ENCODE measurements around the gene DMBX1. TPM values are rescaled to one million over a fixed set of nuclear protein-coding genes. Genes with fewer than 3 reads are reported as not detected.

Gene DMBX1
- not detected for total RNA-seq
- long read RNA-seq = 0 reads

DNA sequence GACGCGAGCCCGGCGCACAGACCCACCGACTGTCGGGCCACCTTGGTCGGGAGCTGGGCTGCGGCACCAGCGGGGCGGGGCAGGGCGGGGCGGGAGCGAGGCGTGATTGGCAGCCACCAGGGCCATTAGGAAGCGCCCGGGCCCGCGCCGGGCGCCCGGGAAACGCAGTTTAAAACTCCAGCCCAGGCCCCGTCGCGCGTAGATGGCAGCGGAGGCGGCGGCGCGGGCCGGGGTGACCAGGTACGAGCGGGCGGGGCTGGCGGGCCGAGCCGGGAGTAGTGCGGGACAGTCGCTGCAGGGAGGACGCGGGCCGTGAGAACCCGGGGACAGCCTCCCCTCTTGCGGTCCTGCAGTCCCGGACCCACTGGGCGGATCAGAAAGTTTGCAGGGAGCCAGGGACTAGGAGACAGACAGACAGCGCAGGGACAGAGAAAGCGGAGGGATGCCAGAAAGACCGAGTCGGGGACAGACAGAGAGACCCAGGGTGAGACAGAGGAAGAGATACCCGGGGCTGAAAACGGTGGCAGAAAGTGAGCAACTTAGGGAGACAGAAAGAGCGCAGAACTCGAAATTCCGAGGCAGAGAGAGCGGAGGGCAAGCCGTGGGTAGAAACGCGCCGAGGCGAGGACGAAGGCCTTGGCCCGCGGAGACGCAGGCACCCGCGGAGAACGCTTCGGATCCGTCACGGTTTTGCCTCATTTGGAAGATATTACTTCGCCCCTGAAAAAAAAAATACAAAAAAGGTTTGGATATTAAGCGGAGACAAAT, at the start of gene DMBX1:
Gene DMBX1 (plus strand): TSS at position 199 of the 768 bp plus-strand sequence. CDS start 17,175 bp downstream, outside the sequence.
- ATAC-seq (ENCODE audit: poor library complexity) (peak; percentile 52), DNase-seq (no peak)
- intact Hi-C loops (cut with DNase I) = no loop called here

DNA sequence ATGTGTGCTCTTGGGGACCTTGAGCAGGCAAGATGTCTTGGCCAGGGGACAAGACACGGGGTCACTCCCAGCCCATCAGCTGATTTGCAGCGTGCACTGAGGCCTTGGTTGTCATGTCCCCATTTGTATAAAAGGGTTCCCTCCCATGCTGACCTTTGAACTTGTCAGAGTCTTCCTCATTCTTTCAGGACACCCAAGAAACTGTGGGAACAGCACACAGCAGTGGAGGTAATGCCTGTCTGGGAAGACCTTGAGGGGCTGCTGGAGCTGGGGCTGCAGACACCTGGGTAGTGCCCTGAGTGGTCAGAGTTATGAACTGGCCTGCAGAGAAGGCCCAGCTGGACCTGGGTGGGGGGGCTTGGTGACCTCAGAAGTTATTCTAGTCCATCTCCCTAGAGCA, 49.2 kb upstream of the DMBX1 start:
- intact Hi-C loops (cut with DNase I) = no loop called here
- DNase-seq (no peak), ATAC-seq (ENCODE audit: poor library complexity) (no peak)

DNA sequence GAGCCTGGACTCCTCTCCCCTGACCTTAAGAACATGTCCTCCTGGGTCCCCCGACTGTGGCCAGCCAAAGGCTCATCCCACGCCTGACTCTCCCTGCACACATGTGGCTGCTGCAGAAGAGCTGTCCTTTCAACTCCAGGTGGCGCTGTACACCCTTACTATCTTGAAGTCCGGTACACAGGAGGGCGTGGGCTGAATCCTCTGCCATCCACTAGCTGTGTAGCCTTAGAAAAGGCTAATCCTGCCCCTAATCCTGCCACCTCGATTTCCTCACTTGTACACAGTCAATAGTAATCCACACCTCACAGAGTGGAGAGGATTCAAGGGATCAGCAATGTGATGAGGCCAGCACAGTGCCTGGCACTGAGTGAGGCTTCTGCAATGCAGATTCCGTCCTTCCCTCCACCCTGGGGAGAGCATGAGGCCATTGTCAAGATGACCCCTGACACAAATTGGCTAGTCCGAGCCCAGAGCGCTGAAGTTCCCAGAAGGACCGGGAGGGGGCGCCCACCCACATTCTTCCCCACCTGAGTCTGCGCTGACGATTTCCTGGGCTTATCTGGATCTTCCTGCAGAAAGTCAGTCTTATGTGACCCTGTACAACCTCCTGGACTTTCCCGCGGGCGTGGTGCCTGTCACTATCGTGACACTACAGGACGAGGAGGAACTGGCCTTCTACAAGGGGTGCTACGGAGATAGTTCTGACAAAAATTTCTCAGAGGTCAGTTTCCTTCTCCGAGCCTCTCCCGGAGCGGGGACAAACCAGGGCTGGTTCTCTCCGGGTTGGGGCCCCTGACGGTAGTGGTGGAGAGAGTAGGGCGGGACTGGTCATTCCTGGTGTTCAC, 47.1 kb upstream of the DMBX1 start:
- intact Hi-C loops (cut with DNase I) = no loop called here

DNA sequence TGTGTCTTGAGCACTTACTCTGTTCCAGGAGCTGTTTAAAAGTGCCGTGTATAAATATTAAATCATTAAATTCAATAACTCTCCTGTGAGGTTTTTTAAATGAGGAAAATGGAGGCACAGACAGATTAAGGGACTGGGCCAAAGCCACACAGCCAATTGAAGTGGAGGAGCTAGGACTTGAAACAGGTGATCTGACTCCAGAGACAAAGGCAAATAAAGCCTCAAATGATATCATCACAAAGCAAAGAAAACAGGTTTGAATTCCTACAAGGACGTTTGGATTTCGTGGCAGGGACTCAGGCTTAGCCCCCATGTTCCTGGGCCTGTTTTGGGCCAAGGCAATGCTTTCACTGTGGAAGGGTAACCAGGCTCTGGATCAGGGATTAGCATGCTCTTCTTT, 45.2 kb upstream of the DMBX1 start:
- intact Hi-C loops (cut with DNase I) = no loop called here
- DNase-seq (no peak), ATAC-seq (ENCODE audit: poor library complexity) (no peak)

More for the DNA sequence above, 47.1 kb upstream of the DMBX1 start:
- DNase-seq (peak; percentile 83), ATAC-seq (ENCODE audit: poor library complexity) (peak; percentile 84)

DNA sequence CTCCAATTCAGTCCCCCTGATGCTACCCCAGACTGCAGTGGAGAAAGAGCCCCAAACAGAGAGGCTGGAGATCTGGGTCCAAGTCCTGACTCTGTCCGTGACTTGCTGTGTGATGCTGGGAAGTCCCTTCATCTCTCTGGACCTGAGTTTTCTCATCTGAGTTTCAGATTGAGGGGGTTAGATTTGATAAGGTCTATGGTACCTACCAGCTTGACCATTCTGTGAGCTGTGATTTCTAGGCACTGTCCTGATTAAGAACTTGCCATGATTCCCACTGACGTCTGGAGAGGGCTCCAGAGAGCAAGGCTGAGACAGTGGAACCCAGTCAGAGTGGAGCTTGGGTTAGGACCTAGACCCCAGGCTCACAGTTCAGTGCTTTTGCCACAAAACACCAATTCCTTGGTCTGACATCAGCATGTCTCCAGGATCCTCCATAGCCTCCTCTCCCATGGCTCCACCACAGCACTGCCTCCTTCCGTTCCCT, 43.8 kb upstream of the DMBX1 start:
- intact Hi-C loops (cut with DNase I) = loop anchor here (2.0 to 5.0 kb wide), 2 partner anchors 81 to 279 kb away; no protein-coding TSS in a partner anchor
- no peak for DNase-seq
- ATAC-seq (ENCODE audit: poor library complexity) = no peak

DNA sequence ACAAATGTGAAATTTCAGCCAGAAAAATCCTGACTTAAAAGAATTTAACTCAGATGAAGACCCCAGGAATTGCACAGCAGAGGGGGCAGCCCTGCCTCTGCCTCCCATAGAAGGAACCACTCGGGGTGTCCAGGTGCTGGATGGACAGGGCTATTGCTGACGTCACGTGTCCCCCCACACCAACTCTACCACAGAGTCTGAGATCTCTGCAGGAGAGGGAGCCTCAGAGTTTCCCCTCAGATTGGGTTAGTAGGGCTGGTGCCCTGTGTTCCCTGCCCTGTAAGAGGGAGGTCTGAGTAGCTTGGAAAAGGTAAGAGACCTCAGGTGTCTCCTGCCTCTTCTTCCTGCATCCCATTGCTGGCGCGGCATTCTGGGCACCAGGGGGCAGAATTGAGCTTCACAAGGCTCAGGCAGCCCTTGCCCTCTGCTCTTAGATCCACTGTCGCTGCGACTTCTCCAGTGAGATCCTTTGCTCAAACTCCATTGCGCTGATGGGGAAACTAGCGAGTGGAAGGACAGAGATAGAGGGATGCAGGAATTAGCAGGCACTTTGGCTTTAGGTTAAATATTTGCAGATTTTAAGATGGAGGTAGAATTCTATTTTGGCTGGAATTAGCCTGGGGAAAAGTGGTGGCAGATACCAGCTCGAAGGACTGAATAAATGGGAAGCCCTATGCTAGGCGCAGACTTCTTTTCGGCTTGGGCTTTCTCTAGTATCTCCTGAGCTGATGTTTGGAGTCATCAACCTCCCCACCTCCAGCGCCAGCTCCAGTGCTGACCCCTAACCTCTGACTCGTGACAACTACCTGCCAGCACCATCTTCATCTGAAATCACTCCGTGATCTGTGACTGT, 42.8 kb upstream of the DMBX1 start:
- DNase-seq = peak; percentile 89

DNA sequence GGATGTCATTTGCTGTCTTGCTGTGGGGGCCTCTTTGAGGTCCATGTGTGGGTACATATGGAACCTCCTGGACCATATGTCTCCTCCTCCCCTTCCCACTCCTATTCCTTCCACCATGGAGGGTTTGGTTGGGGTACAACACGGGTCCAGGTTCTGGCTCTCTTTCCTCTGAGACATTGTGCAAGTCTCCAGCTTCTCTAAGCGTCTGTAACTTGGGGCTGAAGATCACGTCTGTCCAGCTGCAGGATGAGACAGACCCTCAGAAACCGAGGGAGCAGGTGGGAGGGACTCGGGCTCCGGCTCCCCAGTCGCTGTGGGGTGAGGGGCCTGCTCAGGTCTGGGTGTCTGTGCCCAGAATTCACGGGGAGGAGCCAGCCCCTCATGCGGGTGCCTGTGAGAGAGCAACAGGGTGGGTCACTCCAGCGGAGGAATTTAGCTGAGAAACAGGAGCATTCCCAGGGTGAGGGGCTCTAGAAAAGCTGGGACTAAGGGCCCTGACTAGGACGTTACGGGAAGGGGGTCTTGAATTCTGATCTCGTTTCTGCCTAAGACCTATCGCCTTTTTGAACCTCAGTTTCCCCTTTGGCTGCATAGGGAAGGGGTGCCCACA, 42.0 kb upstream of the DMBX1 start:
- no peak for DNase-seq
- ATAC-seq (ENCODE audit: poor library complexity) = no peak

More for the DNA sequence above, 42.8 kb upstream of the DMBX1 start:
- peak; percentile 79 for ATAC-seq (ENCODE audit: poor library complexity)
- intact Hi-C loops (cut with DNase I) = loop anchor here (2.0 to 5.0 kb wide), 2 partner anchors 80 to 278 kb away; no protein-coding TSS in a partner anchor

DNA sequence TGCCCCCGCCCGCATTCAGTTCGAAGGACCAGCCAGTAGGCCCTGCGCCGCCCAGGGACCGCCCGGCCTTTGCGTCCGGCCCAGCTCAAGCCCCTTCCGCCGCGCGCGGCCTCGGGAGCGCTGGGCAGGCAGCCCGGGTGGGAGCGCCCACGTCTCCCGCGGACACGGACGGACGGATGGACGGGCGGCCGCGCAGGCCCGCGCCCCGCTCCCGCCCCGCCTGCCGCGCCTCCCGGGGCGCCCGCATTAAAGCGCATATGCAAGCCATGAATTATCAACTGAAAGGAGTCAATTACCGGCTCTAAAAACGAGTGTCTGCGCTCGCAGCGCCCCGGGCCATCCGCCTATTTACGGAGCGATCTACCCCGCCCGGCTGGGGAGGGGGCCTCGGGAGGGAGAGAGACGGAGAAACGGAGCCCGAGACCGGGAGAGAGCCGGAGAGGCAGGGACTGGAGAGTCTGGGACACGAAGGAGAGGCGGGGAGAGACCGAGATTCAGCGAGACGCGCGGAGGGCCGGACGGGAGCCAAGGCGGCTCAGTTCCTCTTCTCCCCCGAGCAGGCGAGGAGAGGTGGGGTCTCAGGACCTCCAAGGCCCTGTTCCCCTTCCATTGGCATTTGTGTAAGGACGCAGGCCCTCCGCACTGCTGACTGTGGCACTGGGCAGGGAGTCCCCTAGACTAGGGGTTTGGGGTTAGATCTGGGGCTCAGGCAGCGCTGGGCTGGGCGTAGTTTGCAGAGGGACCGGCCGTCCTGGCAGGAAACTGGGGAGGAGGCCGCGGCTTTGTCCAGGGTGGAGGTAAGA, 41.3 kb upstream of the DMBX1 start:
- ATAC-seq (ENCODE audit: poor library complexity) = peak; percentile 33
- DNase-seq = no peak
- intact Hi-C loops (cut with DNase I) = loop anchor here (5.0 kb wide), 1 partner anchor 79 kb away; no protein-coding TSS in a partner anchor

More for the DNA sequence above, 42.0 kb upstream of the DMBX1 start:
- intact Hi-C loops (cut with DNase I) = loop anchor here (2.0 to 5.0 kb wide), 2 partner anchors 80 to 277 kb away; no protein-coding TSS in a partner anchor

DNA sequence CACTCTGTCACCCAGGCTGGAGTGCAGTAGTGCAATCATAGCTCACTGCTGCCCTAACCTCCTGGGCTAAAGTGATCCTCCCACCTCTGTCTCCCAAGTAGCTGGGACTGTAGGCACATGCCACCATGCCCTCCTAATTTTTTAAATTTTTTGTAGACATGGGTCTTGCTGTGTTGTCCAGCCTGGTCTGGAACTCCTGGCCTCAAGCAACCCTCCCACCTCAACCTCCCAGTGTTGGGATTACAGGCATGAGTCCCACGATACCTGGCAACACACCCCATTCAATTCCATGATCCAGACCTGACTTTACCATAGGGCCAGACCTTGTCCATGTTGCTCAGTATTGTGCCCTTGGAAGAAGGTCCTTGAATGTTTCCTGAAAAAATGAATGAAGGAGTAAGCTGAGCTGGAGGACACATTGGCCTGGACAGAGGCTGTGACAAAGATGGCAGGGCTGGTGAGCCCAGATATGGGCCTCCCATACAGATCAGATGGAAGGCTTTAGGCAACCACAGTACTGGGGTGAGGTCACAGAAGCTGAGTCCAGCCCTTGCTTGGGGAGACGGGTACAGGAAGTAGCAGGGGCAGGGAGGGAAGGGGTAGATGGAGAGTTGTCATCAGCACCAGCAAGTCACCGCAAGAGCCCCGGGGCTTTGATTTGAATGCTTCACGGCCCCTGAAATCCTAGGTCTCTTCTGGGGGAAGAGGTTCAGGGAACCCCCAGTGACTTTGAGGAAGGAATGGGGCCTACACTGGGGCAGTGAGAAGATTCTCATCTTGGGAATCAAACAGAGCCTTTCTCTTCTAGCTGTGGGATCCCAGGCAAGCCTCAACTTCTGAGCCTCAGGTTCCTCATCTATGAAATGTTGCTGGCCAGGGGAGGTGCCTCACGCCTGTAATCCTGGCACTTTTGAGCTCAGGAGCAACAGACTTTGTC, 40.1 kb upstream of the DMBX1 start:
- ATAC-seq (ENCODE audit: poor library complexity) (no peak), DNase-seq (no peak)
- intact Hi-C loops (cut with DNase I) = loop anchor here (5.0 kb wide), 1 partner anchor 78 kb away; no protein-coding TSS in a partner anchor

DNA sequence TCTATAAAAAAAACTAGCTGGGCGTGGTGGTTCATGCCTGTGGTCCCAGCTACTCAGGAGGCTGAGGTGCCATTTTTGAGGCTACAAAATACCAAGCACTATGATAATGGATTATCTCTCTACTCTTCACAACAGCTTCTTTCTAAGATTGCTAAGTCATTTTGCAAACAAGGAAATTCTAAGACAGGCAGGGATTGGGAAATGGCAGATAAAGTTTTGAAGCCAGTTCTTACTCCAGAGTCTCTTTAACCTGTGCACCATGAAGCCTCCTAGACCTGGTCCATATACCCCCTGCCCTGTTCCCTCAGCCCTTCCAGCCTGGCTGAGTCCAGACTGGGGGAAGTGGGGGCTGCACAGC, 39.5 kb upstream of the DMBX1 start:
- no peak for DNase-seq
- intact Hi-C loops (cut with DNase I) = no loop called here
- ATAC-seq (ENCODE audit: poor library complexity) = no peak

DNA sequence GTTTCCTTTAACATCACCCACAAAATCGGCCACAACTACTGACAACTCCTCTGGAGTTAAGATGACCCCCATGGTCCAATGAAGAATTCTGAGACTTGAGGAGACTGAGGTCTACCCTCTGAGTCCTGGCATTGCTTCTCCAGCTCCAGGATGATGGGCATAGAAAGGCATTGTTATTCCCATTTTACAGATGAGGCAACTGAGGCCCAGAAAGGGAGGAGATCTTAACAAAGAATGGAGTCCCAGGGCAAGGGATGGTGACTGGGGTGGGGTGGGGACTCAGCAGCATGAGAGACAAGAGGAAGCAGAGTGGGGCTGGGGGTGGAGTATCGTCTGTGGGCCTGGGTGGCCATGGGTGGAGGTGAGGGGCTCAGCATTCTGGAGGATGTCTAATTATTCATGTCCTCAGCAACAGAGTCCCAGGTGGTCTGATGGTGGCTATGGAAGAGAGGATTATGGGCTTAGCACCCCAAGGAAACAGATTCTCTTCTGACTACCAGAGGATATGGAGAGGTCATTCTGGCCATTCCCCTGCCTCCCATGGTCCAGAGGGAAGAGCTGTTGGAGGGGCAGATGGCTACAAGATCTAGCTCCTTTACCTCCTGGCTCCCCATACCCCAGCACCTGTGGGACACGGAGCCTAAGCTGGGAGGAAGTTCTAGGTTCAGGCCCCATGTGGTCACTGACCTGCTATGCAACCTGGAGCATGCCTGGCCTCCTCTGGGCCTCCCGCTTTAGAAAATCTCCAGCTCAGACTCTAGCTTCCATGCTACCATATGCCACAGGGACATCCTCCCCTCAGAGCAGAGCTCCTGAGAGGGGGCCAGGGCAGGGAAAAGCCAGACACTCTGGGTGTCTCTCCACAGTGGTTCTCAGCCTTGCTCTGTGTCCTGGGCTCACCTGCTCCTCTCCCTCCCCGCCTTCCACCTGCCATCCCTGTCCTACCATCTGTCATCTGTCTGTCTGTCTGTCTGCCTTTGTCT, 37.4 kb upstream of the DMBX1 start:
- no peak for DNase-seq
- intact Hi-C loops (cut with DNase I) = no loop called here

DNA sequence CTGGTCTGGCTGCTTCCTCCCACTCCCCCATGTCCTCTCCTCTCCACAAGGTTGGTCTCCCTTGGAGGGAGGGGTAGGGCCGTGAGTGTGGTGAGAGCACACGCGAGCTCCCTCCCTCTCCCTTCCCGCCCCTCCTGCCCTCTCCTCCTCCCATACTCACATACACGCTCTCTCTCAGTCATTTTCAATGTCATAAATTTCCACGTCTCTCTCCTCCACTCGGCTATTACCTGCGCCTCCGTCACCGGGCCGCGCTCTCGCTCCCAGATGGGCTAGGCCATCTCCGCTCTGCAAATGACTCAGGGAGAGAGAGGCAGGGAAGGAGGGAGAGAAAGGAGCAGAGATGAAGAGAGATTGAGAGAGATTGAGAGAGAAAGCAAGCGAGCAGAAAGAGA, 36.7 kb upstream of the DMBX1 start:
- DNase-seq = no peak
- intact Hi-C loops (cut with DNase I) = no loop called here
- ATAC-seq (ENCODE audit: poor library complexity) = no peak

More for the DNA sequence above, 37.4 kb upstream of the DMBX1 start:
- ATAC-seq (ENCODE audit: poor library complexity) = no peak

DNA sequence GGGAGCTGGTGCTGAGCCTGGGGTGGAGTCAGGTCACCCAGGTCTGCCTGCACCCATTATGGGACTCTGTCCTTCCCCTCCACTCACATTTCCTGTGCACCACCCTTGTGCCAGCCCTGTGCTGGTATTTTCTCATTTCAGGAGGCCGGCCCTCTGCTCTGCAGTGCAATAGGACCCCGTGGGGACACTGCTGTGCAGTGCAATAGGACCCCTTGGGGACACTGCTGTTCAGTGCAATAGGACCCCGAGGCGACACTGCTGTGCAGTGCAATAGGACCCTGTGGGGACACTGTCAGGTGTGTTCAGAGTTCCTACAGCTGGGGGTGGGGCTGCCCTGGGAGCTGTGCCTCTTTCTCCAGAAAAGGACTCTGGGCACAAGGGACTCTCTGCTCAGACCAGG, 36.2 kb upstream of the DMBX1 start:
- no peak for DNase-seq
- intact Hi-C loops (cut with DNase I) = no loop called here
- no peak for ATAC-seq (ENCODE audit: poor library complexity)

DNA sequence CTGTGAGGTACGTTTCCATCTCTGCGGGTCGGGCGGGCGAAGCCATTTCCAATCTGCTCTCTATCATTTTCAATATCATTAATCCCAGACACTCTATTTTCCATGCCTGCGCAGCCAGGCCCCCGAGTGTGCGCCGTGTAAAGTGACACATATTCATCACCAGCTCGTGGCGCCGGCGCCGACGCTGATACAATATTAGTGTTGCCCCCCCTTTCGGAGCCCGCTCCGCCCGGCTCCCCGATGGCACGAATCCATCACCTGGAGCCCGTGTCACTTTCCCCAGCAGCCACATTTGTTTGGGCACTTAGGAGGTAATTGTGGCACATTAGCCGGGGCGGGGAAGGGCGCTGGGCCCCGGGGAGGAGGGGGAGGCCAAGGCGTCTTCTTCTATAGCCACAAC, 33.7 kb upstream of the DMBX1 start:
- no peak for ATAC-seq (ENCODE audit: poor library complexity)
- DNase-seq = no peak

DNA sequence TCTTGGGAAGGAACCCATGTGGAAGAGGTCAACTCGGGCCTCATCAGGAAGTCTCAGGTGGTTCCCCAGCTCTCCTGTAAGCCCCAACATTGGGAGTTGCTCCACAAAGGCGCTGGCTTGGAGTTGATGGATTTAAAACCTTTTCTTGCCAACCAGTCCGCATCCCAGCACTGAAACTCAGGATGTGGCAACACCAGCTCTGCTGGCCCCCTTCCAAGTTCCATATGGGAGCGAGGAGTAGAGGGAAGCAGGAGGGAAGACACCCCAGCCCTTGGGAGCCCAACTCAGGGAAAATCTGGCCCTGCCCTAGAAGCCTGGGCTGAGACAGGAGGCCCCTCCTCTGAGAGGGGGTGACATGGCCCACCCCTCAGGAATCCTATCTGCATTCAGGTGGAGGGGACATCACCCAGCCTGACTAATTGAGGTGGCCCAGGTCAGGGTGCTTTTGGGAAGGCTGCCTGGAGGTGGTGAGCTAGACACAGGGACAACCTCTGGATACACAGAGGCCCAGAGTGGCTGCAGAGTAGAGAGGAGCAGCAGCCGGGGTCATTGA, 33.1 kb upstream of the DMBX1 start:
- ATAC-seq (ENCODE audit: poor library complexity) (no peak), DNase-seq (no peak)
- intact Hi-C loops (cut with DNase I) = no loop called here

More for the DNA sequence above, 33.7 kb upstream of the DMBX1 start:
- intact Hi-C loops (cut with DNase I) = no loop called here

Data from Right ventricle myocardium superior (tissue), 1 donor.